Measurements from ENCODE around the gene TSPAN11. TPM values are rescaled to one million over a fixed set of nuclear protein-coding genes. Genes with fewer than 3 reads are reported as not detected.

The TSPAN11 gene
- total and polyA plus RNA-seq, 2 of the 8 experiments (the other 6 are each of a cell fraction or from before 2014, with no cell fraction given), result 3.9 to 8.2 TPM

- no peaks in the 10 kb centered on the region for H3K9me3 ChIP-seq (ENCODE audit: insufficient read depth in 2 of 2, low read depth in 1 of 2, low read length in 1 of 2)
- H3K4me2 ChIP-seq (ENCODE audit: insufficient read depth in 1 of 2, low read depth in 2 of 2, low read length in 2 of 2), result no peak overlapping the region
- 86 to 100% methylated on average over 1 to 21 of the region's 21 CpGs for WGBS, 2 experiments (ENCODE audit: extremely low coverage in 1 of 2, insufficient coverage in 1 of 2, insufficient read length in 1 of 2, insufficient replicate concordance in 2 of 2, low coverage in 1 of 2, low lambda C conversion rate in 2 of 2, missing lambda C conversion rate in 1 of 2)
- no peak overlapping the region for H3K18ac ChIP-seq (ENCODE audit: extremely low read depth, low read length)
- no peak overlapping the region for H3K23ac ChIP-seq (ENCODE audit: insufficient read length)
- no peaks in the 10 kb centered on the region for H3K79me2 ChIP-seq (ENCODE audit: control insufficient read depth in 1 of 2, insufficient read depth in 2 of 2, low read length in 2 of 2)
- no peak overlapping the region for H4K5ac ChIP-seq (ENCODE audit: insufficient read length, low read depth, low read length)
- no peak overlapping the region for H2AK5ac ChIP-seq (ENCODE audit: low read depth, low read length)
- H2AFZ ChIP-seq (ENCODE audit: low read length), result no peak overlapping the region
- no peak overlapping the region for H3K4me3 ChIP-seq (ENCODE audit: extremely low read depth in 1 of 4, insufficient read depth in 2 of 4, low read depth in 3 of 4, low read length in 4 of 4)
- no peaks in the 10 kb centered on the region for H3K36me3 ChIP-seq (ENCODE audit: control insufficient read depth in 2 of 4, insufficient read depth in 4 of 4, low read length in 3 of 4)
- ChIA-PET CTCF (ENCODE audit: partially characterized antibody) (interaction anchor here (0.5 to 21.1 kb wide), 7 partner anchors 11 to 116 kb away, joined by 3 to 205 read pairs (median 4); no protein-coding TSS in a partner anchor), POLR2A (ENCODE audit: partially characterized antibody) (no interaction called here)
- no peak overlapping the region for H3K9ac ChIP-seq (replicated peaks in 1 of 4; ENCODE audit: extremely low read depth in 1 of 4, low read depth in 3 of 4, low read length in 3 of 4)
- no peaks in the 10 kb centered on the region; the same call in 1 of the 2 replicates for H3K23me2 ChIP-seq (ENCODE audit: low read depth, low read length)
- H3K79me1 ChIP-seq (ENCODE audit: low read depth, low read length), result no peaks in the 10 kb centered on the region
- no peaks in the 10 kb centered on the region for H3K4me1 ChIP-seq (replicated peaks in 1 of 4; ENCODE audit: control insufficient read depth in 3 of 4, insufficient read depth in 4 of 4, low read length in 3 of 4)
- peaks cover 0 to 4% of the 10 kb centered on the region in 2 experiments for H4K20me1 ChIP-seq (replicated peaks in 1 of 2; ENCODE audit: control insufficient read depth in 1 of 2, insufficient read depth in 2 of 2, low read length in 2 of 2)
- no peak overlapping the region for H4K91ac ChIP-seq (replicated peaks; ENCODE audit: insufficient read length, low read length)
- H2BK12ac ChIP-seq (ENCODE audit: low read depth, low read length), result no peak overlapping the region
- no peak overlapping the region for H4K8ac ChIP-seq (ENCODE audit: extremely low read depth, insufficient read depth, low read length)
- no peak overlapping the region for H2BK120ac ChIP-seq (replicated peaks; ENCODE audit: low read depth, low read length)
- no peak overlapping the region for H2BK20ac ChIP-seq (ENCODE audit: low read length)
- H3K14ac ChIP-seq (ENCODE audit: insufficient read length), result no peak overlapping the region
- H3K4ac ChIP-seq (replicated peaks; ENCODE audit: insufficient read length, low read depth, low read length), result no peak overlapping the region
- H3K27me3 ChIP-seq (replicated peaks in 1 of 4; ENCODE audit: control insufficient read depth in 3 of 4, extremely low read depth in 1 of 4, insufficient read depth in 3 of 4, low read length in 3 of 4), result peaks cover 0 to 4% (median 0%) of the 10 kb centered on the region in 4 experiments; a peak in 2 of 7 replicates
- H3K27ac ChIP-seq (ENCODE audit: low read depth, low read length), result no peak overlapping the region
- no peak overlapping the region for H3K56ac ChIP-seq (replicated peaks; ENCODE audit: insufficient read length, low read depth, low read length)
- H2BK5ac ChIP-seq (ENCODE audit: low read depth, low read length), result no peak overlapping the region
- TF ChIP-seq CBX5 (IDR thresholded peaks at IDR 0.05; ENCODE audit: low read depth, low read length), result no peak
- no peak overlapping the region for H2BK15ac ChIP-seq (ENCODE audit: low read length)
- no peak for DNase-seq (ENCODE audit: low read depth in 1 of 2, low spot score in 2 of 2)
- no peak for FAIRE-seq
Measured at GRCh38 chr12:30963709-30964564, 37.4 kb downstream of the TSPAN11 start.

Data from H1 (cell line).